ENCODE data around the gene COL5A1.

GRCh38 chr9:134808447-134808792 lies 166.8 kb downstream of the COL5A1 start:
- TF ChIP-seq ZNF274 (IDR thresholded peaks at IDR 0.05; ENCODE audit: low read depth, low read length): no peak
- no peak for TF ChIP-seq YY1 (IDR thresholded peaks at IDR 0.05; ENCODE audit: insufficient read depth, insufficient read length)
